HG02642 (cell line): ENCODE data around the gene TSEN34.

ENCODE experiments used
- ATAC-seq: cut with Tn5 transposase; IDR thresholded peaks from one replicate; pipeline ENCODE4 v1.9.1; 2021; ENCODE audit warnings: mild to moderate bottlenecking; ENCODE audit not compliant: unreplicated experiment, poor library complexity

TSEN34 gene

DNA sequence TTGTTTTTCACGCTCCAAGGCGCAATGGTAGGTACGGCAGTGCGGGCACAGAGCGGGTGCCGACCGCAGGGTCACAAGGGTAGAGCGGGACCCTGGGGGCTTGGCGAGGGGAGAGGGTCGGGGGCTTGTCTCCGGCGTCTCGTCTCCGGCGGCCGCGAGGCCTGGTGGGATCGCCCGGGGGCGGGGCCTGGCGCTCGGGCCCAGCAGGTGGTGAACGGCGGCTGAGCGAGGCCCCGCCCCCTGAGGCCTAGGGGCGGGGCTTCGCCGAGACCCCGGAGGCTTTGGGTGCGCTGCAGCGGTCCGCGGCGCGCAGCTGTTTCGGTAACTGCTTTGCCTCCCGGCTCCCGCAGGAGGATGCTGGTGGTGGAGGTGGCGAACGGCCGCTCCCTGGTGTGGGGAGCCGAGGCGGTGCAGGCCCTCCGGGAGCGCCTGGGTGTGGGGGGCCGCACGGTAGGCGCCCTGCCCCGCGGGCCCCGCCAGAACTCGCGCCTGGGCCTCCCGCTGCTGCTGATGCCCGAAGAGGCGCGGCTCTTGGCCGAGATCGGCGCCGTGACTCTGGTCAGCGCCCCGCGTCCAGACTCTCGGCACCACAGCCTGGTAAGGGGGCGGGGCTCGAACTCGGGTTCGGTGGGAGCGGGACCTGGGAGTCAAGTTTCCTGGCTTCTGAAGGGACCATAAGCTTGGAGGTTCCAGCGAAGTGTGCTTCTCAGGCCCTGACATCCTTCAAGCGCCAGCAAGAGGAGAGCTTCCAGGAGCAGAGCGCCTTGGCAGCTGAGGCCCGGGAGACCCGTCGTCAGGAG lies at the start of gene TSEN34:
TSS of gene TSEN34 (plus strand) at position 298 of the 800 bp plus-strand sequence. CDS start at position 355, 57 bp downstream.
- ATAC-seq: peak; percentile 35

DNA sequence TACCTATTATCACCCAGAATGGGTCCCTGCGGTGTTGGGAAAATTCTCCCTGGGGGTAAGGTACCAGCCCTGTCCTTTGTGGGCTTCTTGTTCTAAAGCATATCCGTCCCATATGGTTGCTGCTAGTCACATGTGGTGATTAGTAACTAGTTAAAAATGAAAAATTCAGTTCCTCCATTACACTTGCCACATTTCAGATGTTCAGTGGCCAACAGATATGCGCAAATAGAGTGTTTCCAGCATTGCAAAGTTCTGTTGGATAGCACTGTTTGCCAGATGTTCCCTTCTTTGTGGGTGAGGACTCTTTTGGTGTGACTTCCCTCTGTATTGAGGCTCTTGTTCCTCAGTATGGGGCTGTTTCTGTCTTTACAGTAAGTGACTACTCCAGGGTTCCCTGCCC lies 49.8 kb upstream of the TSEN34 start:
- no peak for ATAC-seq

DNA sequence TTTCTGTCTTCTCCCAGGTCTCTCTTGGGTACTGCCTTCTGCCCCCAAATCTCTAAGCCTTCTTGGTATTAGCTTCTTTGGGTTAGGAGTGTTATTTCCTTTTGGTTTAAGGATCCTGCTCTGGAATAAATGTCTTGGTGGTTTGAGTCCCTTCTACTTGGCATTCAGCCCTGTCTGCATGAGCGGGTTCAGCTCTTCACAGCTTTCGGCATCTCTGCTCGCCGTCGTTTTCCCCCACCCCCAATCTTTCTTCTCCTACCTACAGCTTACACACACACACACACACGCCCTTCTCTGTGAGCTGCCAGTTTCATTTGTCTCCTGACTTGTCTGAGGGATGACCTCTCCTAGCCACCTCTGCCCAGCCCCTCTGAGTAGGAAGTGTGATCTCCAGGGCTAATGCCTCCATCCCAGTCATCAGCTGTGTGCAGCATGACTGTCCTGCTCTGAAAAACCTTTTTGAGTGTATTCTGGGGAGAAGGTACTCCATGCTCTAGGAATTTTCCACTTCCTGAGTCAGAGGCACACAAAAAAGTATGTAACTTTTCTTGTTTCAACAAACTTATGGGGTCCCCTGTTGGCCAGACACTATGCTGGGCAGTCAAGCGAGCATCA lies 48.8 kb upstream of the TSEN34 start:
- ATAC-seq: no peak

DNA sequence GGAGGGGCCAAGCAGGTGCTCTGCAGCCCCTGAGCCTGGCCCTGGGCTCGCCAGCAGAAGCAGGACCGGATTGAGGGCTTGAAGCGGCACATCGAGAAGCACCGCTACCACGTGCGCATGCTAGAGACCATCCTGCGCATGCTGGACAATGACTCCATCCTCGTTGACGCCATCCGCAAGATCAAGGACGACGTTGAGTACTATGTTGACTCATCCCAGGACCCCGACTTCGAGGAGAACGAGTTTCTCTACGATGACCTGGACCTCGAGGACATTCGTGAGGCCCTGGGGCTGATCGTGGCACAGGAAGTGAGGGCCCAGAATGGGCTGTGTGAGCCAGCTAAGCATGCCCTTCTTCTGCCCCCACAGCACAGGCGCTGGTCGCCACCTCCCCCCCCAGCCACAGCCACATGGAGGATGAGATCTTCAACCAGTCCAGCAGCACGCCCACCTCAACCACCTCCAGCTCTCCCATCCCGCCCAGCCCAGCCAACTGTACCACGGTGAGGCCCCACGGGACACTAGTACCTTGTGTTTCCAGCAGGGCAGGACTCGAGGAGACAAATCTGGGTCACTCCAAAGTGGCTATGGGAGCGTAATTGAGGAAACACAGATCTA lies 45.5 kb upstream of the TSEN34 start:
- ATAC-seq: no peak

DNA sequence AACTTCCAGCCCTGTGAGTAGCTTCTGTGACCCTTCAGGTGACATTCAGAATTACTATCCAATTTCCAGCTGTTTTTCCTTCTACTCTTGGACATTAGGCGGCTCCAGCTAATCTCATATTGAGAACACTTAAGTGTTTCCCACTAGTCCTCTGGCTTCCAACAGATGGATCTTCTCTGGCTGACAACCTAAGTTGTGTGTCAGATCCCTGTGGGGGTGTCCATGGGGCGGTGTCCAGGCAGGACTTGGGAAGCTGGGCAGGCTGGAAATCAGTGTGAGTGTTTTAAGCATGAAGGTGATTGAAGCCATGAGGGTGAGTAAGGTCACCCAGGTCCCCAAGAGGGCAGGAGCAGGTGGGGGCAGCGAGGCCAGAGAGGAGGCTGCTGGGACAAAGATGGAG lies 43.4 kb upstream of the TSEN34 start:
- ATAC-seq: no peak

DNA sequence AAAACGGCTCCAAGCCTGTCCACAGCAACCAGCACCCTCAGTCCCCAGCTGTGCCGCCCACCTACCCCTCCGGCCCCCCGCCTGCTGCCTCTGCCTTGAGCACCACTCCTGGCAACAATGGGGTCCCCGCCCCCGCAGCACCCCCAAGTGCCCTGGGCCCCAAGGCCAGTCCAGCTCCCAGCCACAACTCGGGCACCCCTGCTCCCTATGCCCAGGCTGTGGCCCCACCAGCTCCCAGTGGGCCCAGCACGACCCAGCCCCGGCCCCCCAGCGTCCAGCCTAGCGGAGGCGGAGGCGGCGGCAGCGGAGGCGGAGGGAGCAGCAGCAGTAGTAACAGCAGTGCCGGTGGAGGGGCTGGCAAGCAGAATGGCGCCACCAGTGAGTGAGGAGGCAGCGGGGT lies 43.0 kb upstream of the TSEN34 start:
- no peak for ATAC-seq

DNA sequence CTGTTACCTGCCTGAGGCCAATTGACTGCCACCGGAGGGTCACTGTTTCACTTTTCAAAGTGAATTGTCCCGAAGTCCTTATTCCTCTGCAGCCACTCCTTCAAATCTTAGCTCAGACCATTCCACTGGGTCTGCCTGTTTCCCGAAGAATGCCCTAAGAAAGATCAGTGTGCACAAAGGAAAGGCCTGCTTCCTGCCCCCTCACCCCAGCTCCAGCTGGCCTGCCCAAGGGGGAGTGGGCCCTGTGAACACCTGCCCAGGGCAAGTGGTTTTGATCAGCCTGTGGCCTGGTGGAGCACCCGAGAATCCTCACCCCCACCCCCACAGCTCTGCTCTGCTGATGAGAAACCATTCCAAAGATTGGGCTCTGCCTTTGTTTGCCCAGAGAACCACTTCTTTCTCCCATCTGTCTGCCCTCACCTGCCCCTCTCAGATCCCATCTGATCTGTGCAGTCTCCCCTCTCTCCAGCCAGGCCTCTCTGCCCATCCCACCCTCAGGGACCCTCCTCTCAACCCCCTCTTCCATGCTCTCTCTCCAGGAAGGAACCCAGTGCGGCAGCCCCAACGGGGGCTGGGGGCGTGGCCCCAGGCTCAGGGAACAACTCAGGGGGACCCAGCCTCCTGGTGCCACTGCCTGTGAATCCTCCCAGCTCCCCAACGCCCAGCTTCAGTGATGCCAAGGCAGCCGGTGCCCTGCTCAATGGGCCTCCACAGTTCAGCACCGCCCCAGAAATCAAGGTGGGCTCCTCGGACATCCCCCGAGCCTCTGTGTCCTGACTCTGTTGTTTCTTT lies 41.9 kb upstream of the TSEN34 start:
- no peak for ATAC-seq

DNA sequence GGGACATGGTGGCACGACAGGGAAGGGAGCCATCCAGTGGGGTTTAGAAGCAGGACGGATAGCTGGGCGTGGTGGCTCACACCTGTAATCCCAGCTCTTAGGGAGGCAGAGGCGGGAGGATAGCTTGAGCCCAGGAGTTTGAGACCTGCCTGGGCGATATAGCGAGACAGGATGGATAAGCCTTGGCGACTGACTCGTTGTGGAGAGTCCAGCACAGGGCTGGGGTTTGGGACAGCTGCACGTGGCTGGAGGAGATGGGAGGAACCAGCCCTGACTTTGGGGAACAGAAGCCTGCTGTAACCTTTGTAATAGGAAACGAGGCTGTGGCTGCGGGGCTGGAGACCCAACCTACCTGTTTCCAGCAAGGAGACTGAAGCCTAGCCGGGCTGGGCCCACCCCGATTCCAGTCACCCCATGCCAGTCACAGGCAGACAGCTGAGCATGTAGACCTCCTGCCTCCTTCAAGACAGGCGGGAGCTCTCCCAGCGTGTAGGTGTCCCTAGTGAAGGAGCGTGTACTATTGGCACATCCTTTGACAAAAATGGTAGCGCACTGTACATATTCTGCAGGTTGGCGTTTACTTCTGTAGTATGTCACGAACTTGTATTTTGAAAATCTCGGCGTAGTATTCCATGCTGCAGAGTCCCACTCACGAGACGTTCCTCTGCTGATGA lies 39.6 kb upstream of the TSEN34 start:
- ATAC-seq: no peak

DNA sequence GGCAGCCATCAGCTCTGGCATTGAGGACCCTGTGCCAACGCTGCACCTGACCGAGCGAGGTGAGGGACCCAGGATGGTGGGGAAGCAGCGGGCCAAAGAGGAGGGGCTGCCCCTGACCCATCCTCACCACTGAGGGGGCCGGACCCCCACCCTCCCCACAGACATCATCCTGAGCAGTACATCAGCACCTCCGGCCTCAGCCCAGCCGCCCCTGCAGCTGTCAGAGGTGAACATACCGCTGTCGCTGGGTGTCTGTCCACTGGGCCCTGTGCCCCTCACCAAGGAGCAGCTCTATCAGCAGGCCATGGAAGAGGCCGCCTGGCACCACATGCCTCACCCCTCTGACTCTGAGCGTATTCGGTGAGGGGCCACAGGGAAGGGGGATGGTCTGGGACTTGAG lies 38.8 kb upstream of the TSEN34 start:
- ATAC-seq: no peak

DNA sequence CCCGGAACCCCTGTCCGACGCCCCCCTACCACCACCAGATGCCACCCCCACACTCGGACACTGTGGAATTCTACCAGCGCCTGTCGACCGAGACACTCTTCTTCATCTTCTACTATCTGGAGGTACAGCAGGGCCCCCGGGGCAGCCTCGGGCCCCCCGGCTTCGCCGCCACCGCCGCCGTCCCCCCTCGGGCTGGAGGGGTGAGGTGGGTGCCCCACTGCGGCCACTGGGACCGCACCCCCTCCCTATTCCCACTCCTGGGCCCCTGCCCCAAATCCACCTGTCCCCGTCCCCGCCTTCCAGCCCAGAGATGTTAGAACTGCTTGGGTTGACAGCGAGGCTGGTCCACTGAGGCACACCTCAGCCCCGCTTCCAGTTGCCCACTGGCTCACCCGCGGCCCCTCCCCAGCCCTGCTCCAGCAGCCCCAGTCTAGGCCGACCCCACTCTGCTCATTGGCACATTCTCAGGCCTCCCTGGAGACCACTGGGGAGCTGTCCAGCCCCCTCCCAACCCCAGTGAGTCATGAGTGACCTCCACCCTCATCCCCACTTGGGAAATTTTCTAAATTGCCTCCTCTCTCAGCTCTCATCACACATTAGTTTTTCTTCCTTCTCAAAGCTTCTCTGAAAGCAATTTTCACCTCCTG lies 38.1 kb upstream of the TSEN34 start:
- ATAC-seq: no peak

DNA sequence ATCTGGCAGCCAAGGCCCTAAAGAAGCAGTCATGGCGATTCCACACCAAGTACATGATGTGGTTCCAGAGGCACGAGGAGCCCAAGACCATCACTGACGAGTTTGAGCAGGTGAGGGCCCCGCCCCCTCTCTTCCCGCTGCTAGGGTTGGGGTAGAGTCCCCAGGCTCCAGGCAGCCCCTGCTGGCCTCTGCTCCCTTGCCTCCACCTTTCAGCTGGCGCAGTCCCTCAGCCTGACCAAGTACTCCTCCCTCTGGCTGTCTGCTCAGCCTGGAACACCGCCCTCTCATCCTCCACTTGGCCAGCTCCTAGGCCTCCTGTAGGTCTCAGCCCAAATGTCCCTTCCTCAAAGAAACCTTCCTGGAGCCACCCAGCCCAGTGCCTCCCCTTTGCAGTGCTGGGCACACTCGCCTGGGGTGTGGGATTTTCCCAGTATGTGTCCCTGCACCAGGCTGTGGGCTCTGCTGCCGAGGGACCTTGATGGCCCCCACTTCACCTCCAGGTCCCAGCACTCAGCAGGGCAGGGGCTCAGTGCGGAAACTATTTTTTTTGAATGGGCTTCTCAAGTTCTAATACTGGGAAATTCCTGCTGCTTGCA lies 37.3 kb upstream of the TSEN34 start:
- ATAC-seq: no peak

DNA sequence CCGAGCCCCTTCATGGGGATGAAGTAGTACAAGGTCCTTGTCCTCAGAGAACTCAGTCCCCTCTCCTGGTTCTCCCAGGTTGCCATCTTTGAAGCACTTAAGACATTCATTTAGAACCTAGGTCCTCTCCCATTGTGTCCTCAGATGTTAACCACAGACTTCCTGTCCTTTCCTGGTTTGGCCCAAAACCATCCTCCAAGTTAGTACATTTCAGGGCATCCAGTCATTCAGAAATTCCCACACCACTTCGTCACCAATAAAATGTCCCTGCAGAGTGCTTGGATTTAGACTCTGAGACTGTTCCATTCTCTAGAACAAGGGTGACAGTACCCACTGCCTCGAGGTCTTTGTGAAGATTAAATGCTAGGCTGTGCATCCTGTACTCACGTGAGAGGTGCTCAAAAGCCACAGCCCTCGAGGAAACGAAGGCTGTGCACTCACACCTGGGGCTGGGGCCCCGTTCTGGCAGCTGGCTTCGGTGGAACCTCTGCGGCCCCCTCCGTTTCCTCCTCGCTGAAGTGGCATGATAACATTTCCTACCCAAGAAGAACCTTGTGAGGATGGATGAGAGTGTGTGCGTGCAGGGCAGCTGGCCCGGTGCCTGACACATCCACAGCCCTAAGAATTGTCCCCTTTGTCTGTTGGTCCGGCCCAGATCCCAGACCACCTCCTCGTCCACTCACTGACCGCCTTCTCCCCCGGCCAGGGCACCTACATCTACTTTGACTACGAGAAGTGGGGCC lies 36.3 kb upstream of the TSEN34 start:
- no peak for ATAC-seq

DNA sequence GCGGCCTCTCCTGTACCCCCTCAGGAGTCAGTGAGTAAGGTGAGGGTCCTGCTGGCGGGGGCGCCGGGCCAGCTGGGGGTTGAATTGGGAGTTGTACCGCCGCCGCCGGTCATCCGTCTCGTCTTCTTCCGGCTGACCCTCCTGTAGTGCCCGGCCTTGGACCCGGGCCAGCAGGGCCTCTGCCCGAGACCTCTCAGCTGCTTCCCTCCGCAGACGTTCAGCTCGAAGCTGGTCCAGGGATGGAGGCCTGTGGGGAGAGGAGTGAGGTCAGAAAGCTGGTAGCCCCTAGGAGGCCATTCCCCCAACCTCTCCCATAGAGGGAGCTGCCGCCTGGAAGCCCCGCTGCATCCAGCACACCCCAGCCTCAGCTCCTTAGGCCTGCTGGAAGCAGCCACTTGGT lies 35.4 kb upstream of the TSEN34 start:
- no peak for ATAC-seq

DNA sequence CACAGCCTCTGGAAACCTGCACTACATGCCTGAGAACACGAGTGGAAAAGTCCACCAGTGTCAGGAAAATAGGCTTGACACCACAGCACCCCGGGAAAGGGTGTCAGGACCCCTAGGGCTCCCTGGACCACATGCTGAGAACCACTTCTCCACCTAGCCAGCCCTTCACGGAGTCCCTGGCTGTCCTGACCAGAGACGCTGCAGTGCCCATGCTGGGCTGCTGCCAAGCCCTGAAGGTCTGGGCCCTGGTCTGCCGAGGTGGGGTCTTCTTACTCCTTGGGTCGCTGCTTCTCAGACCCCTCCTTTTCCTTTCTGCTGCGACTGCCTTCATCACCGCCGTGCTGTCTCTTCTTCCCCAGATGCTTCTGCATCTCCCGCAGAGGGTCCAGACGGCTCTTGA lies 34.6 kb upstream of the TSEN34 start:
- ATAC-seq: no peak

DNA sequence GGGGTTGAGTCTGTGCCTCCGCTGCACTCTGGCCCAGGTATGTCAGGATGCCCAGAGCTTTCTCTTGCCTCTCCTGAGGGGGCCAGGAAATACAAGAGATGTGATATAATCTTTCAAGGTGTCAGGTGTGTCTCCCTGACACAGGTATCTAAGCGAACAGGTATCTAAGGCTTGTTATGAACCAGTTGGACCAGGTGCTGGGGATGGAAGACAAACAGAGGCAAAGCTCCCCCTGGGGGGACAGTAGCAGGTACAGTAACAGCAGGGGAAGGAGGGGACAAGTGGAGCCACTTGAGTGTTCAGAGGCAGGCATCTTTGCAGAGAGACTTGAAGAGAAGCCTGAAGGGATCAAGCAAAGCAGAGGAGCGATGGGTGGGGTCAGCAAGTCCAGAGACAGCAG lies 34.2 kb upstream of the TSEN34 start:
- no peak for ATAC-seq

DNA sequence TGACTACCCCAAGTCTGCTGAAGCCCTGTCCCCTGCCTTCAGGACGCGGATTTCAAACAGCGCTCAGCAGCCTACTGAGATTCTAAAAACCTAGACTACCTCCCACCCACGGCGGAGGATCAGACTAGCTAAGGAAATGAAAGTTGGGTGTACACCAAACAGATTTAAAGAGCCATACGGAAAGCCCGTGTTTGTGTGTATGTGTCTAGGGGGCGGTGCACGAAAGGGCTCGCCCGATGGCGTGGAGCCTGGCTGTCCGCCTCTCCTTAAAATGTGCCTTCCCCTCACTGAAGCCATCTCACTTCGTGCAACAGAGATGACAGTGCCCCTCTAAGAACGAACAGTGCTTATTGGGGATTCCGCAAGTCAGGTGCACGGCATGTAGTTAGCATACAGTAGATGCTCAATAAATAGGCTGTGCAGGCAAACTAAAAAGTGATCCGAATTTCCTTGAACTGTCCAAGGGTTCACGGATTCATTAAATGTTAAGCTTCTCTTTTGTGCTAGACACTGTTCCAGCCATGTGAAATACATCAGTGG lies 32.2 kb upstream of the TSEN34 start:
- ATAC-seq: no peak

DNA sequence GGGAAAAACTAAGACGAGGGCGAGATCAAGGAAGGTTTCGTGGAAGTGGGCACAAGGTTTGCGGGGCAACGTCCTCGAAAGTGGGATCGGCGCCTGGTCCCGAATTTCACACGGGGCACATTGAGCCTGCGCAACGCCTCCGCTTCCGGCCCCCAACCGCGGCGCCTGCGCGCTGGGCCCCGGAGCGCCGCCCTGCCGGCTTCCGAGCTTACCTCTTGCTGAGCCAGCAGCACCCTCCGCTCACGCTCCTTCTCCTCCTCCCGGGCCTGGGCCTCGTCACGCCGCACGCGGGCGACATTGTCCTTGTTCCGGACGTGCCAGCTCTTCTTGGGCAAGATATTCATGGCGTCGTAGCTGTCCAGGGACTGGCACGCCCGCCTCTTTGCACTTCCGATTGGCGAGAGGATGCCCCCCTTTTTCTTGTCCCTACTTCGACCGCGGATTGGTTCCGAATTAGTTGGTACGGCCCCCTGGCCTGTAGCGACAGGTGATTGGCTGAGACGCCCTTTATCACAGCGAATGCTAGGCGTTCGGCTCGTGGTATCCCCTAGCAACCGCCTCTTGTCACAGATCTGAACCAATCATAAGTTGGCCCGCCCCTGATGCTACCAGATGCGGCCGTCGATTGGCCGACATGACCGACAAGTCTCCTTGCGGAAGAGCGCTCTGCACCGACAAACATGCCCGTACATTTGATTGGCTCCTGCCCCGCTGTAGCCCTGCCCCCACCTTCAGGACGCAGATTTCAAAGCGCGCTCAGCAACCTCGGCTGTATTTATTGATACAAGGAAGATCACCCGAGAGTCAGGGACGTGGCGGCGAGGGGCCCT lies 31.5 kb upstream of the TSEN34 start, which contains the start of gene LENG1:
TSS of gene LENG1 (minus strand) at position 370 of the 830 bp plus-strand sequence. CDS start at position 344, 26 bp downstream.
- ATAC-seq: peak; percentile 90
